HEK293 (cell line): ENCODE results near the gene PTPN11.

ENCODE experiments used
- CTCF ChIA-PET: fragments of 350-600 bp; formaldehyde crosslinking; extraction: SDS; loops from one replicate; lab custom pipeline; 2021; ENCODE audit warnings: antibody characterized with exemption; lab: Yijun Ruan, JAX
- POLR2A ChIA-PET: fragments of 300-600 bp; formaldehyde crosslinking; extraction: SDS; loops from one replicate; lab custom pipeline; 2020; ENCODE audit warnings: antibody characterized with exemption, inconsistent platforms; lab: Yijun Ruan, JAX
- H3K27ac ChIP-seq: fragments of 200-500 bp; sonication (Bioruptor generic); 2 replicates; pipeline ENCODE4 v1.5.1; 2014; ENCODE audit warnings: low read depth, low read length, control low read depth, inconsistent platforms; ENCODE audit errors: extremely low read depth
- H3K36me3 ChIP-seq, 2 experiments: fragments of 200-500 bp in 1 of 2; sonication (Bioruptor generic) in 1 of 2; 1 replicate in 1 of 2; 2 replicates in 1 of 2; pipeline ENCODE4 v1.5.1; 2014 to 2017; ENCODE audit warnings: inconsistent platforms in 2 of 2, low read length in 2 of 2; ENCODE audit not compliant: control insufficient read depth in 2 of 2, insufficient read depth in 1 of 2
- H3K4me1 ChIP-seq: fragments of 200-500 bp; sonication (Bioruptor generic); 2 replicates; pipeline ENCODE4 v1.5.1; 2014; ENCODE audit warnings: mild to moderate bottlenecking, low read length, inconsistent platforms; ENCODE audit not compliant: control insufficient read depth, insufficient read depth
- H3K4me3 ChIP-seq: 2 replicates; pipeline ENCODE4 v1.5.1; 2011; ENCODE audit warnings: low read depth, mild to moderate bottlenecking, control low read depth, low read length, moderate library complexity
- H3K9me3 ChIP-seq: fragments of 200-500 bp; sonication (Bioruptor generic); 2 replicates; pipeline ENCODE4 v1.5.1; 2014; ENCODE audit warnings: low read depth, low read length, inconsistent platforms; ENCODE audit not compliant: control insufficient read depth, insufficient read depth
- ATF2 ChIP-seq: fragments of 450-650 bp; formaldehyde crosslinking; IDR thresholded peaks from 2 replicates; pipeline ENCODE4 v1.5.1; 2016; ENCODE audit warnings: missing biosample characterization, missing genetic modification characterization, low read depth
- SP3 ChIP-seq: fragments of 450-650 bp; formaldehyde crosslinking; IDR thresholded peaks from 2 replicates; pipeline ENCODE4 v1.5.1; 2016; ENCODE audit warnings: missing biosample characterization, missing genetic modification characterization
- YY1 ChIP-seq: fragments of 450-650 bp; formaldehyde crosslinking; IDR thresholded peaks from 2 replicates; pipeline ENCODE4 v1.5.1; 2018; ENCODE audit warnings: missing biosample characterization, missing genetic modification characterization
- ZFP69B ChIP-seq: fragments of 450-650 bp; formaldehyde crosslinking; IDR thresholded peaks from 2 replicates; pipeline ENCODE4 v1.5.1; 2016; ENCODE audit warnings: missing biosample characterization, missing genetic modification characterization
- ZNF112 ChIP-seq: fragments of 450-650 bp; formaldehyde crosslinking; IDR thresholded peaks from 2 replicates; pipeline ENCODE4 v1.5.0; 2017; ENCODE audit warnings: missing biosample characterization, missing genetic modification characterization
- ZNF114 ChIP-seq: fragments of 450-650 bp; formaldehyde crosslinking; IDR thresholded peaks from 2 replicates; pipeline ENCODE4 v1.5.0; 2017; ENCODE audit warnings: missing biosample characterization, missing genetic modification characterization
- ZNF214 ChIP-seq: fragments of 450-650 bp; formaldehyde crosslinking; IDR thresholded peaks from 2 replicates; pipeline ENCODE4 v1.5.1; 2017; ENCODE audit warnings: missing biosample characterization, mild to moderate bottlenecking, missing genetic modification characterization, borderline replicate concordance
- ZNF350 ChIP-seq: fragments of 450-650 bp; formaldehyde crosslinking; IDR thresholded peaks from 2 replicates; pipeline ENCODE4 v1.5.0; 2017; ENCODE audit warnings: missing biosample characterization, mild to moderate bottlenecking, missing genetic modification characterization
- ZNF391 ChIP-seq: fragments of 450-650 bp; formaldehyde crosslinking; IDR thresholded peaks from 2 replicates; pipeline ENCODE4 v1.5.1; 2016; ENCODE audit warnings: low read depth, missing biosample characterization, missing genetic modification characterization, borderline replicate concordance
- ZNF404 ChIP-seq: fragments of 450-650 bp; formaldehyde crosslinking; IDR thresholded peaks from 2 replicates; pipeline ENCODE4 v1.5.1; 2017; ENCODE audit warnings: missing biosample characterization, missing genetic modification characterization
- ZNF548 ChIP-seq: fragments of 450-650 bp; formaldehyde crosslinking; IDR thresholded peaks from 2 replicates; pipeline ENCODE4 v1.5.1; 2016; ENCODE audit warnings: missing biosample characterization, missing genetic modification characterization
- ZNF549 ChIP-seq: fragments of 450-650 bp; IDR thresholded peaks from 2 replicates; pipeline ENCODE4 v1.5.1; 2018; ENCODE audit warnings: missing biosample characterization, missing genetic modification characterization, mild to moderate bottlenecking, inconsistent platforms, moderate library complexity
- ZNF624 ChIP-seq: fragments of 450-650 bp; formaldehyde crosslinking; IDR thresholded peaks from 2 replicates; pipeline ENCODE4 v1.5.1; 2017; ENCODE audit warnings: missing biosample characterization, missing genetic modification characterization
- ZNF645 ChIP-seq: fragments of 450-650 bp; formaldehyde crosslinking; IDR thresholded peaks from 2 replicates; pipeline ENCODE4; 2016; ENCODE audit warnings: missing biosample characterization, missing genetic modification characterization
- ZNF660 ChIP-seq: fragments of 450-650 bp; IDR thresholded peaks from 2 replicates; pipeline ENCODE4 v1.5.1; 2018; ENCODE audit warnings: missing biosample characterization, mild to moderate bottlenecking, missing genetic modification characterization
- ZNF670 ChIP-seq: fragments of 450-650 bp; formaldehyde crosslinking; IDR thresholded peaks from 2 replicates; pipeline ENCODE4 v1.5.1; 2016; ENCODE audit warnings: missing biosample characterization, missing genetic modification characterization, low read depth
- ZNF677 ChIP-seq: fragments of 450-650 bp; IDR thresholded peaks from 2 replicates; pipeline ENCODE4 v1.5.0; 2018; ENCODE audit warnings: missing biosample characterization, mild to moderate bottlenecking, missing genetic modification characterization, moderate library complexity
- ZNF791 ChIP-seq: fragments of 450-650 bp; formaldehyde crosslinking; IDR thresholded peaks from 2 replicates; pipeline ENCODE4 v1.5.1; 2016; ENCODE audit warnings: missing biosample characterization, missing genetic modification characterization
- ZNF837 ChIP-seq: fragments of 450-650 bp; formaldehyde crosslinking; IDR thresholded peaks from 2 replicates; pipeline ENCODE4 v1.5.1; 2016; ENCODE audit warnings: missing biosample characterization, missing genetic modification characterization
- TF ChIP-seq, protein P1 (sequence below): fragments of 450-650 bp; formaldehyde crosslinking; IDR thresholded peaks from 2 replicates; pipeline ENCODE4 v1.5.1; 2016; ENCODE audit warnings: missing biosample characterization, missing genetic modification characterization, borderline replicate concordance

Gene PTPN11

GRCh38 chr12:112430929-112431328 is 12.2 kb downstream of the PTPN11 start:
- TF ChIP-seq ZNF391 (tag by site-specific recombination) (no peak), ZNF624 (tag by site-specific recombination) (no peak), ZNF114 (tag by site-specific recombination) (no peak), ZNF214 (tag by site-specific recombination) (no peak), ZNF837 (tag by site-specific recombination) (no peak), ZFP69B (tag by site-specific recombination) (no peak), YY1 (tag by site-specific recombination) (no peak), ZNF645 (tag by site-specific recombination) (no peak), ZNF660 (tag by site-specific recombination) (no peak), ZNF350 (tag by site-specific recombination) (no peak), ZNF677 (tag by site-specific recombination) (no peak), ZNF791 (tag by site-specific recombination) (no peak)
- TF ChIP-seq, all 188 proteins: peak for 0
- ChIA-PET POLR2A (no interaction called here), CTCF (no interaction called here)
- peaks cover 3 to 5% of the 10 kb centered on the region in 2 experiments; a peak in 2 of 3 replicates for H3K36me3 ChIP-seq
- H3K4me1 ChIP-seq = no peaks in the 10 kb centered on the region
- no peaks in the 10 kb centered on the region for H3K9me3 ChIP-seq
- no peak overlapping the region for H3K4me3 ChIP-seq
- no peak overlapping the region for H3K27ac ChIP-seq

DNA sequence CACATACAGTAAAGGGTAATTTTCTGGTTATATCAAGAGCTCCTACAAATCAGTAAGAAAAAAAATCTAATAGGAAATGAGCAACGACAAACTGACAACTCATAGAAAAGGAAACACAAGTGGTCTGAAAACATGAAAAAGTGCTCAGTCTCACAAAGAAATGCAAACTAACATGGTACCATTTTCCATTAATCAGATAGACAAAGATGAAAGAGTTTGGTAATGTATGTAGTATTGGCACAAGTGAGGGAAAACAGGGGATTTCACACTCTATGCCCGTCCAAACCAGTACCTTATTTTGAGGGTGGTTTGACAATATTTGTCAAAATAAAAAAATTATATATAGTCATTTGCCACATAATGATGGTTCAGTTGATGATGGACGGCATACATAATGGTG is 13.2 kb downstream of the PTPN11 start:
- POLR2A ChIA-PET = no interaction called here
- Histone ChIP-seq H3K36me3 (peaks cover 0 to 5% of the 10 kb centered on the region in 2 experiments; a peak in 1 of 3 replicates), H3K4me1 (no peaks in the 10 kb centered on the region), H3K9me3 (no peaks in the 10 kb centered on the region), H3K4me3 (no peak overlapping the region), H3K27ac (no peak overlapping the region)
- CTCF ChIA-PET = interaction anchor here (0.7 kb wide), 1 partner anchor 331 kb away, joined by 4 read pairs; no protein-coding TSS in a partner anchor
- TF ChIP-seq ZNF112 (no peak), SP3 (tag by site-specific recombination) (no peak), ZNF404 (tag by site-specific recombination) (no peak), ZNF548 (tag by site-specific recombination) (no peak), ZNF670 (tag by site-specific recombination) (no peak), ATF2 (tag by site-specific recombination) (no peak), ZNF549 (tag by site-specific recombination) (no peak)
- TF ChIP-seq, protein P1, sequence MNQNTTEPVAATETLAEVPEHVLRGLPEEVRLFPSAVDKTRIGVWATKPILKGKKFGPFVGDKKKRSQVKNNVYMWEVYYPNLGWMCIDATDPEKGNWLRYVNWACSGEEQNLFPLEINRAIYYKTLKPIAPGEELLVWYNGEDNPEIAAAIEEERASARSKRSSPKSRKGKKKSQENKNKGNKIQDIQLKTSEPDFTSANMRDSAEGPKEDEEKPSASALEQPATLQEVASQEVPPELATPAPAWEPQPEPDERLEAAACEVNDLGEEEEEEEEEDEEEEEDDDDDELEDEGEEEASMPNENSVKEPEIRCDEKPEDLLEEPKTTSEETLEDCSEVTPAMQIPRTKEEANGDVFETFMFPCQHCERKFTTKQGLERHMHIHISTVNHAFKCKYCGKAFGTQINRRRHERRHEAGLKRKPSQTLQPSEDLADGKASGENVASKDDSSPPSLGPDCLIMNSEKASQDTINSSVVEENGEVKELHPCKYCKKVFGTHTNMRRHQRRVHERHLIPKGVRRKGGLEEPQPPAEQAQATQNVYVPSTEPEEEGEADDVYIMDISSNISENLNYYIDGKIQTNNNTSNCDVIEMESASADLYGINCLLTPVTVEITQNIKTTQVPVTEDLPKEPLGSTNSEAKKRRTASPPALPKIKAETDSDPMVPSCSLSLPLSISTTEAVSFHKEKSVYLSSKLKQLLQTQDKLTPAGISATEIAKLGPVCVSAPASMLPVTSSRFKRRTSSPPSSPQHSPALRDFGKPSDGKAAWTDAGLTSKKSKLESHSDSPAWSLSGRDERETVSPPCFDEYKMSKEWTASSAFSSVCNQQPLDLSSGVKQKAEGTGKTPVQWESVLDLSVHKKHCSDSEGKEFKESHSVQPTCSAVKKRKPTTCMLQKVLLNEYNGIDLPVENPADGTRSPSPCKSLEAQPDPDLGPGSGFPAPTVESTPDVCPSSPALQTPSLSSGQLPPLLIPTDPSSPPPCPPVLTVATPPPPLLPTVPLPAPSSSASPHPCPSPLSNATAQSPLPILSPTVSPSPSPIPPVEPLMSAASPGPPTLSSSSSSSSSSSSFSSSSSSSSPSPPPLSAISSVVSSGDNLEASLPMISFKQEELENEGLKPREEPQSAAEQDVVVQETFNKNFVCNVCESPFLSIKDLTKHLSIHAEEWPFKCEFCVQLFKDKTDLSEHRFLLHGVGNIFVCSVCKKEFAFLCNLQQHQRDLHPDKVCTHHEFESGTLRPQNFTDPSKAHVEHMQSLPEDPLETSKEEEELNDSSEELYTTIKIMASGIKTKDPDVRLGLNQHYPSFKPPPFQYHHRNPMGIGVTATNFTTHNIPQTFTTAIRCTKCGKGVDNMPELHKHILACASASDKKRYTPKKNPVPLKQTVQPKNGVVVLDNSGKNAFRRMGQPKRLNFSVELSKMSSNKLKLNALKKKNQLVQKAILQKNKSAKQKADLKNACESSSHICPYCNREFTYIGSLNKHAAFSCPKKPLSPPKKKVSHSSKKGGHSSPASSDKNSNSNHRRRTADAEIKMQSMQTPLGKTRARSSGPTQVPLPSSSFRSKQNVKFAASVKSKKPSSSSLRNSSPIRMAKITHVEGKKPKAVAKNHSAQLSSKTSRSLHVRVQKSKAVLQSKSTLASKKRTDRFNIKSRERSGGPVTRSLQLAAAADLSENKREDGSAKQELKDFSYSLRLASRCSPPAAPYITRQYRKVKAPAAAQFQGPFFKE (tag by site-specific recombination) = no peak
